Fibroblast of villous mesenchyme (primary cell): ENCODE data around the gene AP2B1. TPM values are rescaled to one million over a fixed set of nuclear protein-coding genes. Genes with fewer than 3 reads are reported as not detected.
A peak's percentile ranks its signal among the peaks of the same experiment; 100 is the strongest.

ENCODE experiments used
- DNase-seq: peaks from one replicate; pipeline ENCODE4 v3.0.0-alpha.2; 2010; ENCODE audit warnings: low read depth
- H3K4me3 ChIP-seq: 2 replicates; pipeline ENCODE4 v1.5.1; 2011; ENCODE audit warnings: low read depth, mild to moderate bottlenecking, low read length
- CTCF ChIP-seq: IDR thresholded peaks from 2 replicates; pipeline ENCODE4 v1.5.1; 2012; ENCODE audit warnings: low read depth, mild to moderate bottlenecking, low read length; ENCODE audit not compliant: insufficient read depth
- total RNA-seq: library from RNA; depleted of rRNA; stranded (reverse); fragments of >200 nt; gene quantifications from 2 replicates; pipeline ENCODE4 v1.2.3, GENCODE V29; 2012

The AP2B1 gene
- total RNA-seq, 1 donor, result 97.6 TPM

- no peak for TF ChIP-seq CTCF
- DNase-seq, result no peak
- H3K4me3 ChIP-seq, result peak overlapping the region; percentile 99
Measured at GRCh38 chr17:35586569-35587073, 501 bp upstream of the AP2B1 start.

- TF ChIP-seq CTCF, result no peak
- H3K4me3 ChIP-seq, result peak overlapping the region; percentile 99
- DNase-seq, result peak; percentile 59
Measured at GRCh38 chr17:35588196-35588920, 1.2 kb downstream of the AP2B1 start.

- no peak for DNase-seq
- no peak overlapping the region for H3K4me3 ChIP-seq
- no peak for TF ChIP-seq CTCF
Measured at GRCh38 chr17:35596072-35596471, 8.9 kb downstream of the AP2B1 start.

- no peak overlapping the region for H3K4me3 ChIP-seq
- DNase-seq, result no peak
- TF ChIP-seq CTCF, result peak; percentile 14
Measured at GRCh38 chr17:35596530-35597233, 9.6 kb downstream of the AP2B1 start.

GRCh38 chr17:35597604-35598003 is 10.5 kb downstream of the AP2B1 start:
- no peak overlapping the region for H3K4me3 ChIP-seq
- TF ChIP-seq CTCF, result no peak
- no peak for DNase-seq

GRCh38 chr17:35603674-35604073 is 16.6 kb downstream of the AP2B1 start:
- TF ChIP-seq CTCF, result no peak
- no peak for DNase-seq
- no peak overlapping the region for H3K4me3 ChIP-seq
